ENCODE data around the gene CTBP2. TPM values are rescaled to one million over a fixed set of nuclear protein-coding genes. Genes with fewer than 3 reads are reported as not detected.

CTBP2 gene
- total and polyA plus RNA-seq, 4 donors = 3.4 to 59.2 (median 5.5) TPM

GRCh38 chr10:125005312-125006187, 154.8 kb downstream of the CTBP2 start:
- H3K4me3 ChIP-seq (ENCODE audit: low read depth in 1 of 3, low read length in 3 of 3) = no peak overlapping the region
- H3K27me3 ChIP-seq (ENCODE audit: control insufficient read depth in 4 of 4, insufficient read depth in 4 of 4, low read length in 3 of 4) = no peaks in the 10 kb centered on the region
- H3K36me3 ChIP-seq (ENCODE audit: control insufficient read depth in 4 of 4, insufficient read depth in 3 of 4, low read depth in 1 of 4, low read length in 3 of 4) = no peaks in the 10 kb centered on the region
- WGBS = 94% methylated on average over 36 of the region's 36 CpGs
- no peaks in the 10 kb centered on the region for H3K4me1 ChIP-seq (ENCODE audit: control insufficient read depth in 4 of 4, insufficient read depth in 4 of 4, low read length in 3 of 4)
- no peak overlapping the region for H3K27ac ChIP-seq (ENCODE audit: low read depth in 1 of 2, low read length in 2 of 2)
- no peak for DNase-seq (ENCODE audit: low spot score)
- H3K9me3 ChIP-seq (ENCODE audit: control insufficient read depth in 4 of 4, low read length in 3 of 4) = no peaks in the 10 kb centered on the region
- TF ChIP-seq, protein P1, sequence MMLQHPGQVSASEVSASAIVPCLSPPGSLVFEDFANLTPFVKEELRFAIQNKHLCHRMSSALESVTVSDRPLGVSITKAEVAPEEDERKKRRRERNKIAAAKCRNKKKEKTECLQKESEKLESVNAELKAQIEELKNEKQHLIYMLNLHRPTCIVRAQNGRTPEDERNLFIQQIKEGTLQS (IDR thresholded peaks at IDR 0.05) = no peak
- TF ChIP-seq SP1 (IDR thresholded peaks at IDR 0.05) (no peak), RAD21 (IDR thresholded peaks at IDR 0.05) (no peak), TAF1 (conservative IDR thresholded peaks at IDR 0.05) (no peak)
- no peak overlapping the region for H3K9ac ChIP-seq (ENCODE audit: low read depth in 1 of 2, low read length in 2 of 2)

DNA sequence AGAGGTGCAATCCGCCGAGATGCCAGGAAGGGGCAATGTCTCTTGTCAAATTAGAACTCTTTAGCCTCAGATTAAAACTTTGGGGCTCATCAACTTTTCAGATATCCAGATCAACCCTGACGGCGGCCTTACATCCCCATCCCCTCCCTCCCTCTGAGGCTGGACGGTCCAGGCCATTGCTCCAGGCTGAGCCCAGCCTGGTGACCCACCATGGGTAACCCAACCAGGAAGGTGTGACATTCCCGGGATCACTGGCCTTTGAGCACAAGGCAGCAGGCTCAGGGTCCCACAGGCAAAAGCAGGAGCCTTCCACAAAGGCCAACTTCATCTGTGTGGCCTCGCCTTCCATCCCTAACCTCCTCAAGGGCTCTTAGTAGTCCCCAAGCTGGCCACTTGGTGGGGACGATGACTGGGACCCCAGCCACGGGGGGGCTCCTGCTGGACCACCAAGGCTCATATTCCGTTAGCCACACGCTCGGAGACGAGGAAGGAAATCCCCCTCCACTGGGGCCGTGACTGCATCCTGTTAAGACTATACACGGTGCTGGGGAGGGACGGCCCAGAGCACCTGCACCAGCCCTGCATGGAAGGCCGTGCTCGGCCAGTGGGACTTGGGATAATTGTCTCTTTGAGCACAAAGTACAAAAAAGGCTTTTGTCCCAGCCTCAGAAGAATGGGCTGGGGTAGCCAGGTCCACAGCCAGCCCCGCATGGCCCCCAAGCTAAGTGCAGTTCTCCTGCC, 155.6 kb downstream of the CTBP2 start:
- H3K27me3 ChIP-seq (ENCODE audit: control insufficient read depth in 4 of 4, insufficient read depth in 4 of 4, low read length in 3 of 4) = no peaks in the 10 kb centered on the region
- WGBS = 89% methylated on average over 19 of the region's 19 CpGs
- H3K9ac ChIP-seq (ENCODE audit: low read depth in 1 of 2, low read length in 2 of 2) = no peak overlapping the region
- no peak for DNase-seq (ENCODE audit: low spot score)
- TF ChIP-seq NR2F2 (IDR thresholded peaks at IDR 0.05) (no peak), FOXA2 (IDR thresholded peaks at IDR 0.05) (no peak), JUND (IDR thresholded peaks at IDR 0.05) (no peak), HNF4A (conservative IDR thresholded peaks at IDR 0.05) (no peak), CTCF (IDR thresholded peaks at IDR 0.05; ENCODE audit: low read depth, low read length, missing input control) (no peak), EGR1 (IDR thresholded peaks at IDR 0.05; ENCODE audit: low read depth in 2 of 2) (no peak)
- TF ChIP-seq, protein P2, sequence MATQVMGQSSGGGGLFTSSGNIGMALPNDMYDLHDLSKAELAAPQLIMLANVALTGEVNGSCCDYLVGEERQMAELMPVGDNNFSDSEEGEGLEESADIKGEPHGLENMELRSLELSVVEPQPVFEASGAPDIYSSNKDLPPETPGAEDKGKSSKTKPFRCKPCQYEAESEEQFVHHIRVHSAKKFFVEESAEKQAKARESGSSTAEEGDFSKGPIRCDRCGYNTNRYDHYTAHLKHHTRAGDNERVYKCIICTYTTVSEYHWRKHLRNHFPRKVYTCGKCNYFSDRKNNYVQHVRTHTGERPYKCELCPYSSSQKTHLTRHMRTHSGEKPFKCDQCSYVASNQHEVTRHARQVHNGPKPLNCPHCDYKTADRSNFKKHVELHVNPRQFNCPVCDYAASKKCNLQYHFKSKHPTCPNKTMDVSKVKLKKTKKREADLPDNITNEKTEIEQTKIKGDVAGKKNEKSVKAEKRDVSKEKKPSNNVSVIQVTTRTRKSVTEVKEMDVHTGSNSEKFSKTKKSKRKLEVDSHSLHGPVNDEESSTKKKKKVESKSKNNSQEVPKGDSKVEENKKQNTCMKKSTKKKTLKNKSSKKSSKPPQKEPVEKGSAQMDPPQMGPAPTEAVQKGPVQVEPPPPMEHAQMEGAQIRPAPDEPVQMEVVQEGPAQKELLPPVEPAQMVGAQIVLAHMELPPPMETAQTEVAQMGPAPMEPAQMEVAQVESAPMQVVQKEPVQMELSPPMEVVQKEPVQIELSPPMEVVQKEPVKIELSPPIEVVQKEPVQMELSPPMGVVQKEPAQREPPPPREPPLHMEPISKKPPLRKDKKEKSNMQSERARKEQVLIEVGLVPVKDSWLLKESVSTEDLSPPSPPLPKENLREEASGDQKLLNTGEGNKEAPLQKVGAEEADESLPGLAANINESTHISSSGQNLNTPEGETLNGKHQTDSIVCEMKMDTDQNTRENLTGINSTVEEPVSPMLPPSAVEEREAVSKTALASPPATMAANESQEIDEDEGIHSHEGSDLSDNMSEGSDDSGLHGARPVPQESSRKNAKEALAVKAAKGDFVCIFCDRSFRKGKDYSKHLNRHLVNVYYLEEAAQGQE (IDR thresholded peaks at IDR 0.05) = no peak
- TF ChIP-seq, protein P1 (IDR thresholded peaks at IDR 0.05) = no peak
- no peak overlapping the region for H3K4me3 ChIP-seq (ENCODE audit: low read depth in 1 of 3, low read length in 3 of 3)
- no peaks in the 10 kb centered on the region for H3K9me3 ChIP-seq (ENCODE audit: control insufficient read depth in 4 of 4, low read length in 3 of 4)
- no peaks in the 10 kb centered on the region for H3K4me1 ChIP-seq (ENCODE audit: control insufficient read depth in 4 of 4, insufficient read depth in 4 of 4, low read length in 3 of 4)
- no peaks in the 10 kb centered on the region for H3K36me3 ChIP-seq (ENCODE audit: control insufficient read depth in 4 of 4, insufficient read depth in 3 of 4, low read depth in 1 of 4, low read length in 3 of 4)
- no peak overlapping the region for H3K27ac ChIP-seq (ENCODE audit: low read depth in 1 of 2, low read length in 2 of 2)
